Measurements from ENCODE around the gene ABCD3. TPM values are rescaled to one million over a fixed set of nuclear protein-coding genes. Genes with fewer than 3 reads are reported as not detected.
"Not testable (repeated sequence)": the region's sequence is repeated elsewhere in the genome, so short reads cannot be mapped to it uniquely, and the experiment has no call there.

ABCD3 gene
- total and polyA plus RNA-seq, 9 donors, result 10.7 to 32.1 (median 24.8) TPM

- Histone ChIP-seq H3K36me3 (no peaks in the 10 kb centered on the region), H3K9me3 (no peaks in the 10 kb centered on the region), H3K4me3 (no peak overlapping the region), H3K27ac (no peak overlapping the region), H3K4me1 (ENCODE audit: insufficient read depth) (peaks cover 3% of the 10 kb centered on the region), H3K27me3 (no peaks in the 10 kb centered on the region)
- intact Hi-C loops (cut with DNase I), result no loop called here
- WGBS, 3 donors, result 81 to 84% (median 82%) methylated on average over 5 of the region's 5 CpGs
- DNase-seq, result no peak
- no peak for TF ChIP-seq CTCF (IDR thresholded peaks at IDR 0.05)
- no peak for TF ChIP-seq POLR2A (IDR thresholded peaks at IDR 0.05)
- TF ChIP-seq EP300 (IDR thresholded peaks at IDR 0.05), result no peak
Observed at GRCh38 chr1:94428441-94428840, 10.3 kb downstream of the ABCD3 start.

GRCh38 chr1:94428927-94429528, 10.8 kb downstream of the ABCD3 start:
- intact Hi-C loops (cut with DNase I); H3K27me3 ChIP-seq; H3K36me3 ChIP-seq; DNase-seq; H3K9me3 ChIP-seq; H3K4me1 ChIP-seq (ENCODE audit: insufficient read depth); H3K4me3 ChIP-seq; H3K27ac ChIP-seq: not testable (repeated sequence)
- WGBS, 3 donors, result 96 to 98% (median 98%) methylated on average over 3 of the region's 3 CpGs

GRCh38 chr1:94430066-94430465, 11.9 kb downstream of the ABCD3 start:
- H3K27me3 ChIP-seq; DNase-seq; H3K27ac ChIP-seq; H3K9me3 ChIP-seq; H3K36me3 ChIP-seq; H3K4me1 ChIP-seq (ENCODE audit: insufficient read depth); H3K4me3 ChIP-seq; intact Hi-C loops (cut with DNase I): not testable (repeated sequence)
- 88 to 96% (median 91%) methylated on average over 1 of the region's 1 CpG for WGBS, 3 donors

- 95 to 98% (median 96%) methylated on average over 2 of the region's 2 CpGs for WGBS, 3 donors
- Histone ChIP-seq H3K4me3 (no peak overlapping the region), H3K27me3 (no peaks in the 10 kb centered on the region), H3K27ac (no peak overlapping the region), H3K4me1 (ENCODE audit: insufficient read depth) (peaks cover under 1% of the 10 kb centered on the region), H3K9me3 (no peaks in the 10 kb centered on the region), H3K36me3 (no peaks in the 10 kb centered on the region)
- no peak for DNase-seq
- TF ChIP-seq EP300 (IDR thresholded peaks at IDR 0.05) (no peak), CTCF (IDR thresholded peaks at IDR 0.05) (no peak), POLR2A (IDR thresholded peaks at IDR 0.05) (no peak)
- intact Hi-C loops (cut with DNase I), result no loop called here
Observed at GRCh38 chr1:94433866-94434265, 15.7 kb downstream of the ABCD3 start.

- DNase-seq, result no peak
Observed at GRCh38 chr1:94434365-94435045, 16.3 kb downstream of the ABCD3 start.

More at GRCh38 chr1:94434365-94435045, 16.3 kb downstream of the ABCD3 start:
- no peak overlapping the region for H3K27ac ChIP-seq
- H3K4me1 ChIP-seq (ENCODE audit: insufficient read depth), result no peaks in the 10 kb centered on the region
- 94 to 95% (median 95%) methylated on average over 2 of the region's 2 CpGs for WGBS, 3 donors
- H3K4me3 ChIP-seq, result no peak overlapping the region
- TF ChIP-seq CTCF (IDR thresholded peaks at IDR 0.05) (no peak), POLR2A (IDR thresholded peaks at IDR 0.05) (no peak), EP300 (IDR thresholded peaks at IDR 0.05) (no peak)
- no peaks in the 10 kb centered on the region for H3K9me3 ChIP-seq
- H3K27me3 ChIP-seq, result no peaks in the 10 kb centered on the region
- intact Hi-C loops (cut with DNase I), result no loop called here
- no peaks in the 10 kb centered on the region for H3K36me3 ChIP-seq
